NCI-H1092 treated with DMSO at 0.1 percent for 48 hours (cell line): Measurements from ENCODE around the gene PDE3B.
"Not testable (repeated sequence)": the region's sequence is repeated elsewhere in the genome, so short reads cannot be mapped to it uniquely, and the experiment has no call there.

Experiments
- DNase-seq: peaks from one replicate; lab custom pipeline; 2025; lab: John Stamatoyannopoulos, UW

Gene PDE3B

DNA sequence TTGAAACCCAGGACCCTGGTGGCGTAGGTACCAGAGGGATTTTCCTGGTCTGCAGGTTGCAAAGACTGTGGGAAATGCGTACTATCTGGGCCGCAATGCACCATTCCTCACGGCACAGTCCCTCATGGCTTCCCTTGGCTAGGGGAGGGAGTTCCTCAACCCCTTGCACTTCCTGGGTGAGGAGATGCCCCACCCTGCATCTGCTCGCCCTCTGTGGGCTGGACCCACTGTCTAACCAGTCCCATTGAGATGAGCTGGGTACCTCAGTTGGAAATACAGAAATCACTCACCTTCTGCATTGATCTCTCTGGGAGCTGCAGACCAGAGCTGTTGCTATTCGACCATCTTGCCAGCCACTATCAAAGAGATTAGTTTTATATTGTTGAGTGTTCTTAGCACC is 100.1 kb downstream of the PDE3B start:
- not testable (repeated sequence) for DNase-seq

DNA sequence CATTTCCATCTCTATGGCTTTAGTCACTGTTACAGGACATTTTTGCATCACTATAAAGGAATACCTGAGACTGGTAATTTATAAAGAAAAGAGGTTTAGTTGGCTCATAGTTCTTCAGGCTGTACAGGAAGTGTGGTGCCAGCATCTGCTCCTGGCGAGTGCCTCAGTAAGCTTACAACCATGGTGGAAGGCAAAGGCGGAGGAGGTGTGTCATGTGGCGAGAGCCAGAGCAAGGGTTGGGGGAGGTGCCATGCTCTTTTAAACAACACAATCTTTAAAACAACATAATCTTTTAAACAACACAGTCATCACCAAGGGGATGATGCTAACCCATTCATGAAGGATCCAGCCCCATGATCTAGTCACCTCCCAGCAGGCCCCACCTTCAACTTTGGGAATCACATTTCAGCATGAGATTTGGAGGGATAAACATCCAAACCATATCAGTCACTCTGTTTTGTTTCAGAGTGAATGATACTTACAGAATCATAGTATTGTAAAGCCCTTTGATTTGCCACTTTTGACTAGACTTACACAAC is 103.3 kb downstream of the PDE3B start:
- DNase-seq, result no peak

DNA sequence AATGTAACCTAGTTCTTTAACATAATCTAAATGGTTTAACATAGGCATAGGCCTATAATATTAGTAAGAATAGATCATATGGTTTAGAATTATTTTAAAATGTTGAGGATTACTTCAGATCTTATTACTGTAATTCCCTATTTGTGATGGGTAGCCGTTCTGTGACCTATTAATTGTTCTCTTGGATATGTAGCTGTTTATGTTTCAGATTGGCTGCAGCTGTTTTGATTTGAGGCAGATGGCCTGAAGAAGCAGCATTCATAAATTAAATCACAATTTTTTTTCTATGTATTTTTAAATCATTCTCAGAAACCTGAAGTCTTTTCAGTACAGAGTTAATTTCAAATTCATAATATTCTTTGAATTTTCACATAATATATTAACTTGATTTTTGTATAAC is 104.5 kb downstream of the PDE3B start:
- no peak for DNase-seq

DNA sequence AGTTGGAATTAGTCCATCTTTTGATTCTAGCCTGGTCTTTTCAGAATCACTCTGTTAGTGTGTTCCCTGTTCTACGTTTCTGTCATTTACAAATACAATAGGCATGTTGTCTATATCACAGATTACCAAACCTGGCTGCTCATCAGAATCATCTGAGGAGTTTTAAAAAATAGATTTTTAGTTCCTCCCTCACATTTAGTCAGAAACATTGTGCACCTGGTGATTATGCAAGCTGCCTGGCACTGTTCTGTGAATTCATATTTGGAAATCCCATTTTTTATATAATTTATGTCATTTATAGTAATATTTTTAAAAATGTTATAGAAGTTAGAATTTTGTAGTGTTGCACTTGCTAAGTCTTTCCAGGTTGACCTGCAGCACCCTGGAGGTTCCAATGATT is 107.3 kb downstream of the PDE3B start:
- no peak for DNase-seq

DNA sequence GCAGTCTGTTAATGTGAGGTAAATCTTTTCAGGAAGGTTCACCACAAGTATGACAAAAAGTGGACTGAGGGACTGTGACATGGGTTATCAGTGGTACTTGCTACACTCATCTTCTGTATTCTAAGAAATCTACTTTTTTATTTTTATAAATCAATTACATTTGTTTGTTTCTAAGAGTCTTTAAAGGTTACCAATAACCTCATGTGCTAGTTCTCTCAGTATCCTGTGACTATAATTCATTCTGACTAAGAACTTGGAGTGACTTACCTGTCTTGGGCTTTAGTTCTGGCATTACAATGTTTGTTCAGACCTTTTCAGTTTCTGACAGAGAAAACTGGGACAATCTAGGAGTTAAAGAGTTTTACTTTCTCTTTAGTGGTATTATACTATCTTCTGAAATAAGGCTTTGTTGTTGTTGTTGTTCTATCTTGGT is 108.4 kb downstream of the PDE3B start:
- DNase-seq, result no peak

DNA sequence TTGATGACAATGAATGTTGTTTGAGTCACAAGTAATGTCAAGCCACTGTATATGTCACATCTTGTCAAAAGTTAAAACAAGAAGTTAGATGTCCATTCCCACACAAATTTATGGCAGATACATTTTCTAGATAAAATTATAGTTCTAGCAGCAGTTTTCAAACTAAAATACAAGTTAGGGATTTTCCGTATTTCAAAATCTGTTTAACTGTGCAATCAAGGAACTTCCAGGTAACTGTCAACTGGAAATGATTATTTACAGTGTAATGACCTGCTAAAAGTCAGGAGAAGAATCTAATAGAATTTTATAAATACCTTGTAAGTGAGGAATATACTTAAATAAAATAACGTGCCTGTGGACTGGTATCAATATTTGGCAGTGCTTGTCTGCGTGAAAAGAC is 111.5 kb downstream of the PDE3B start:
- DNase-seq, result no peak

DNA sequence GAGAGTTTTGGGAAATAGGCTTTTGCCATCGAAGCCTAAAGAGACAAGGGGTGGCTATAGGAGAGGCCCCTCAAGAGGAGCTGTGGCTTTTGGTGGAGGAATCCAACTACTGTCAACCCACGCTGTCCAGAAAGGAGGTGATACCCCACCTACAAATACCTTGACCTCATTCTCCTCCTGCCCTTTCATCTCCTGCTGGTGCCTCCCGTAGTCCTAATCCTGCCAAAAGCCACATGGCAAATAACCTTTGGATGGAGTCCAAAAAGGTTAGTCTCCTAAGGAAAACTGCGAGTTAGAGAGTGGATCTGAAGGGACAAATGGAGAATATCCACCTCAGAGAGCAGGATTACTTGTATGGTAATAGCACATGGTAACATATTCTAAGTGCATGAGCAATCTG is 112.7 kb downstream of the PDE3B start:
- DNase-seq, result no peak

DNA sequence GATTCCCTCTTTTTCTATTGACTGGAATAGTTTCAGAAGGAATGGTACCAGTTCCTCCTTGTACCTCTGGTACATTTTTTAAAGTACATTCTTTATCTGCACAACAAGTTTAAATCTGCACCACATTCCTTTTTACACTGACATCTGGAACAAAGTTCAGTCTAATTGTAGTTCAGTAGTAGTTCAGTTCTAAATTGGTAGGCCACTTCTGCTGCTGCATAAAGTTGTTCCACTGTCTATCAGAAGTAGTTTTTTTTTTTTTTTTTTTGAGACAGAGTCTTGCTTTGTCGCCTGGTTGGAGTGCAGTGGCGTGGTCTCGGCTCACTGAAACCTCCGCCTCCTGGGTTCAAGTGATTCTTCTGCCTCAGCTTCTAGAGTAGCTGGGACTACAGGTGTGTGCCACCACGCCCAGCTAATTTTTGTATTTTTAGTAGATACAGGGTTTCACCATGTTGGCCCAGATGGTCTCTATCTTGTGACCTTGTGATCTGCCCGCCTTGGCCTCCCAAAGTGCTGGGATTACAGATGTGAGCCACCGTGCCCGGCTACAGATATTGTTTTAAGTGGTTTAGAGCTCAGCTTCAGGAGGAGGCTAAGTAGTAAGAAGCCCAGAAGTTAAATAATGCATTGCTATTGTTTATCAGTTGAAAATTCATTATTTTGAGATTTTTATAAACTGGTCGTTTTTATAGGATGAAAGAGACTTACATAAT is 115.9 kb downstream of the PDE3B start:
- DNase-seq, result not testable (repeated sequence)

DNA sequence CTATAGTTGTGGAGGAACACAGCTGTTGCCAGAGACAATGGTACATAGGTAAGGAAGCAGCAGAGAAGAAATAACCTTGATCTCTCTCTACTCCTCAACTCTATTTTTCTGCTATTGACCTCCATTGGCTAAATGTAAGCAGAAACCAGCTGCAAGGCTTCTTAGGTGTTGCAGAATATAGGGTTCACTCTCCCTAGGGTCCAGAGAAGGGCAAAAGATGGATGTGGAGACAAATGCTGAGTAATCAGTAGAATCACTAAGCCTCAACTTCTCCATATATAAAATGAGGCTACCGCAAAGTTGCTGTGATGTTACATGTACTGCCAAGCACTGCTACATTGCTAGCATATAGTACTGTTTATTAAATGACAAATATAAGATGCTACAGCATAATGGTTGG is 120.6 kb downstream of the PDE3B start:
- no peak for DNase-seq

DNA sequence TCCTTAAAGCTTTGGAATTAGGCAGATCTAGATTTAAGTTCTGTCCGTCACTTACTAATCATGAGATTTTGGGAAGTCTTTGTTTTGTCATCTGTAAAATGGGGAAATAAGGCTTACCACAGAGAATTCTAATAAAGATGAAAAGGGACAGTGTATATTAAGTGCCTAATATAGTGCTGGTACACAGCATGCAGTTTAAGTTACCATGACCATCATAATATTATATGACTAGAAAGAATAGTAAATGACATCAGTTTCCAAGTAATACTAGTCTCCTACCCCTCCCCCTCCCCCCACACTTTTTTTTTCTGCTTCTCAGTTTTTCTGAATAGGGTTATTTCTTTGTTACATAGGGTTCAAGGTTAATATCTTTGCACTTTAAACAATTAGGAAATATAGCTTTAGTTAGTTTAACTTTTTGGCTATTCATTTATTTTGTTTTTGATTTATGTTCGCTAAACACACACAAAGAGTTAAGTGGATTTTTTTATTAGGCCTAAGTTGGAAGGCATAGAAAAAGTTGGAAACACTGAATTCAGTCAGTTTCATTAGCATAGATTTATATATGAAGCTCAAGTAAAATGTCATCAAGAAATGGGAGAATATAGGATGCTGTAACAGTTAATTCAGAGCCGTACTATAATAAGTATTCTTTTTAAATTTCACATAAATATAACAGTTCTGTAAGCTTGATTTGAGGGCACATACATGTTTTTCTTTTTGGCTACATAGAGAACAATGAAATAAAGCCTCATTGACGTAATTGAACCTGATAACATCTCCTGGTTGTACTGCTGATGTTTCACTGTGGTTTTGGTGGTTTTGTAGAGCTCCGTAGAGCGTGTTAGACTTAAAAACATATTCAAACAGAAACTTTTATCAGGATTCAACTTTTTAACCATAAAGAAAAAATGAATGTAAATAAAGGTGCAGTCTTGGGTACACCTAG is 121.2 kb downstream of the PDE3B start:
- DNase-seq, result no peak

DNA sequence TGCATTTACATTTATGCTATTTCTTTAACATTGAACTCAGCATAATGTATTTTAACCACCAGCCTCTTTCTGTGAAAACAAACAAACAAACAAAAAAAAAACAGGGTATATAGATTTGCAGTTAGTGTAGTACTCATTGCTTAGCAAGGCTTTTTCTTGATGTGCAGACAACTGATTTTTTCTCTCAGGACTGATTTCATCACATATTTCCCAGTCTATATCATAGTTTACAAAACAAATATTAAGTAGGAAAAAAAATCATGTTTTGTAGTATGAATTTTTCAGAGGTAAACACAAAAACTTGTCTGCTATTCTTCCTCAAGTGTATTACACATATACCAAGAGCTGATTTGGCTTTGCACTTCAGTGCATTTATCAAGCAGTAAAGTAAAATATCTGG is 123.0 kb downstream of the PDE3B start:
- DNase-seq, result no peak

DNA sequence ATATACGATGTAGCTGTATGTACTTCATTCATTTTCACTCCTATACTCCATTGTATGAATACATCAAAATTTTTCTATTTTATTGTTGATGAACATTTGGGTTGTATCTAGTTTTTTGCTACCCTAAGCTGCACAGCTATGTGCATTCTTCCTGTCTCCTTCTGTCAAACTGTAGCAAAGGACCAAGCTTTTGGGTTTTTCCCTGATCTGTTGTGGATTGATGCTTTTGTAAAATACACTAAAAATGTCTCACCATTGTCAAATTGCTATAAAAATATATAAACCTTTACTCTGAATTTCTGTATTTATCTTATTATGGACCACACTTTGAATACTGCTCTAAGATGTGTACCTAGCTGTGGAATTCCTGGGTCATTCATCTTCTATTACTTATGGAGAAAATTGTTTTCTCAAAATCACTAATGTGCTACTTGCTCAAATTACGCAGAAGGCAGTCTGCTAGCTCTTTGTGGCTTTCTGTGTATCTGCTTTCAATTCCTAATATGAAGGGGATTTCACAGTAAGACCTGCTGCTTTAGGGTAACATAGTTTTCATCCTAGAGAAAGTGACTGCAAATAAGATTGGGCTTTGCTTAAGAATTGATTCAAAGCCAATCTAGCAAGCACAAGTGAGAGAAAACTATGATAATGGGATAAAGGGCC is 125.1 kb downstream of the PDE3B start:
- no peak for DNase-seq

DNA sequence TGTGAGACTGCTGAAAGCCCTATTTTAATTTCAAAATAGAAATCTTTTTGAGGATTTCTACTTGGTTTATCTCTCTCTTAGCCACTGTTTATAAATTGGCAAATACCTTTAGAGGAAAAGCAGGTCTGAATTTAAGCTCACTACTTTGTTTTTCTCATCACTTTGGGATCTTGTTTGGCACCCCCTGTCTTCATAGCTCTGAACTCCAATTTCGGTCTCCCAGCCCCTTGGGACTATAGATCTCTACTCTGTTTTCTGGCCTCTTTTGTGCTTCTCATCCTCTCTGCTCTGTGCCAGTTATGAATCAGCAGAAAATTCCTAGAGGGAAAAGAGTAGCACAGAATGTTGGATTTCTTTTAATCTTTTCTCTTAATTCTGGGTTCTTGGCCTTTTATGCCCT is 130.2 kb downstream of the PDE3B start:
- DNase-seq, result no peak

DNA sequence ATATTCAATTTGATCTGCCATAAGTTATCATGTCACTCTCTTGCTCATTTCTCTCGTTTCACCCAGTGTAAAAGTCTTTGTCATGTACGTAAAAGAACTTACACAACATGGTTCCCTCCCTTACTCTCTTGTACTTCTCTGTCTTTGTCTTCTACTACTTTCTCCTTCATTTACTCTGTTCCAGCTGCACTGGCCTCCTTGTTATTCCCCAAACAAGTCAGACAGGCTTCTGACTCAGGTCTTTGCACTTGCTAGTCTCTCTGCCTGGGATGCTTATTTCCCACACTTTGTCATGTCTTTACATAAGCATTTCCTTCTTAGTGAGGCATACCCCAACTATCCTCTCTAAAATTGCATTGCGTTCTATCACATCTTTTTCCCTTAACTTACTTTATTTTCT is 131.1 kb downstream of the PDE3B start:
- no peak for DNase-seq

DNA sequence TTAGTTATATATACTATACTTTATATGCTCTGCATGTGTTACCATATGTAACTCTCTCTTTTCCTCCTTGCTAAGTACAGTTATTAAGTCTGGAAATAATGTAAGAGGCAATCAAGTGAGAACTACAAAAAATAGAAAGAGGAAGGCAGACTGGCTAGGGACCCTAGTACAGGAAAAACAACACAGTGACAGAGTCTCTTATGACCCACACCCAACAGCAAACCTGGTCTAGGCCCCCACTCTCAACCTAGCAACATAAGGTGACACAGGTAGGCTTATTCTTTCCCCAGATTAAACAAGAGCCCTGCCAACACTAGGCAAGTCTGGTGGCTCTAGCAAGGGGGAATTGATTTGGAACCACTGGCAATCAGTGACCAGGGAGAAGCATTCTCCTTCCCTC is 132.3 kb downstream of the PDE3B start:
- no peak for DNase-seq

DNA sequence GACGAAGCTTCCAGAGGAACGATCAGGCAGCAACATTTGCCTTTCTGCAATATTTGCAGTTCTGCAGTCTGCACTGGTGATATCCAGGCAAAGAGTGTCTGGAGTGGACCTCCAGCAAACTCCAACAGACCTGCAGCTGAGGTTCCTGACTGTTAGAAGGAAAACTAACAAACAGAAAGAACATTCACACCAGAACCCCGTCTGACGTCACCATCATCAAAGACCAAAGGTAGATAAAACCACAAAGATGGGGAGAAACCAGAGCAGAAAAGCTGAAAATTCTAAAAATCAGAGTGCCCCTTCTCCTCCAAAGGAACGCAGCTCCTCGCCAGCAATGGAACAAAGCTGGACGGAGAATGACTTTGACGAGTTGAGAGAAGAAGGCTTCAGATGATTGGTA is 134.9 kb downstream of the PDE3B start:
- DNase-seq, result not testable (repeated sequence)

DNA sequence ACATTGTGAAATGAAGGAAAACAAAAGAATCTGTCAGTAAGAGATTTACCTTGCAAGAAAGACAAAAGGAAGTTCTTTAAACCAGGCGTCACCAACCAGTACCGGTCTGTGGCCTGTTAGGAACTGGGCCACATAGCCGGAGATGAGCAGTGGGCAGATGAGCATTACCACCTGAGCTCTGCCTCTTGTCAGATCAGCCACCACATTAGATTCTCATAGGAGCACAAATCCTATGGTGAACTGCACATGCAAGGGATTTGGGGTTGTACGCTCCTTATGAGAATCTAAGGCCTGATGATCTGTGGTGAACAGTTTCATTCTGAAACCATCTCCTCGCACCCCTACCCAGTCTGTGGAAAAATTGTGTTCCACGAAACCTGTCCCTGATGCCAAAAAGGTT is 140.2 kb downstream of the PDE3B start:
- no peak for DNase-seq

DNA sequence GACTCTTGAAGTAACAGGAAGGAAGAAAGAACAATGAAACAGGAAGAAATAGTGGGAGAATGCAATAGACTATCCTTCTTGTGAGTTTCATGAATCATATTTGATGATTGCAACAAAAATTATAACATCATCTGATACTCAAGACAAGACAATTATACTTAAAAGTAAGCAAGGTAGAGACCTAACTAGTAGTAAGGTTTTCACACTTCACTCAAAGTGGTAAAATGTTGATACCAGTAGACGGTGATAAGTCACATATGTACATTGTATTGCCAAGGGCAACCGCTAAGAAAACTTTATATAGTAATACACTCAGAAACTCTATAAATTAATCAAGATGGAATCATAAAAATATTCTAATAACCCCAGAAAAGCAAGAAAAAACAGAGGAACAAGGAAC is 140.6 kb downstream of the PDE3B start:
- DNase-seq, result no peak

DNA sequence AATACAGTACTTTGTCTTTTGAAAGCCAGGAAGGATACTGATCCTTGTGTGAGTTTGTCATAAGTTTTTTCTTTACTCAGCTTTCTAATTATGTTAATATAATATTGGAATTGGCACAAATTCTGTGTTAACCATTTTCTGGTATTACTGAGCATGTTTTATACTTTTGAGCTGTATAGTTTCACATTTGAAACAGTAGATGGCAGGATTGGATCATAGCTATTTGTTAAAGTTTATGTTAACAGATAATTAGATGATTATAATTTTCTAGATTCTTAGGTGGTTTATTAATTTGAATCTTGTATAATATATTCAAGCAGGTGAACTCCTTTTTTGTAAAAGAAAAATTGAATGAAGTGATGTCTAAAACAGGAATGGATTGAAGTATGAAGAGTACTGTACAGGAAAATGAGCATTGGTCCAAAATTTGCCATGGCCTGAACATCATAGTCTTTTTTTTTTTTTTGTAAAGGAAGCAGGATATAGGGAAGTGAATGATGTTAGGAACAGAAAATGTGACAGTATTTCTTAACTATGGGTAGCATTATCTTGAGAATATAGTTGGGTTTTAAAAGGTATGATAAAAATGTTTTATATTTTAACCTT is 146.4 kb downstream of the PDE3B start:
- no peak for DNase-seq

DNA sequence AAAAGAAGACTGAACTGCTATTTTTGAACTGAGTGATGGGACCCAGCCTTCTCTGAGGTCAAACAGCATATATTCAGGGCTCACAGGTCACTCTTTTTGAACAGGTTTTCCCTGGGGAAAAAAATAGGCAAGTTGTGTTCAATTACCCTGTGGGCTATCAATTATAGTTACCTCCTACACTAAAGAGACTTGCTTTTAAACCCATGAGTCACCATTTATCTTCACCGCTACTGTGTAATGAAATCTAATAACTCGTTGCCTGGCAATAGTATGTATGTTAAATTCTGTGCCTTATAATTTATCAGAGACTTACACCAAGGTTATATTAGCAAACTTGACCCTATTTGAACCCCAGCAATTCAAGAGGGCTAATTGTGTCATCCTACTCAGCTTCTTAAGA is 149.9 kb downstream of the PDE3B start:
- DNase-seq, result no peak

DNA sequence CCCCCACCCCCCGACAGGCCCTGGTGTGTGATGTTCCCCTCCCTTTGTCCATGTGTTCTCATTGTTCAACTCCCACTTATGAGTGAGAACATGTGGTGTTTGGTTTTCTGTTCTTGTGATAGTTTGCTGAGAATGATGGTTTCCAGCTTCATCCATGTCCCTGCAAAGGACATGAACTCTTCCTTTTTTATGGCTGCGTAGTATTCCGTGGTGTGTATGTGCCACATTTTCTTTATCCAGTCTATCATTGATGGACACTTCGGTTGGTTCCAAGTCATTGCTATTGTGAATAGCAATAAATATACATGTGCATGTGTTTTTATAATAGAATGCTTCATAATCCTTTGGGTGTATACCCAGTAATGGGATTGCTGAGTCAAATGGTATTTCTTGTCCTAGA is 152.4 kb downstream of the PDE3B start:
- not testable (repeated sequence) for DNase-seq

DNA sequence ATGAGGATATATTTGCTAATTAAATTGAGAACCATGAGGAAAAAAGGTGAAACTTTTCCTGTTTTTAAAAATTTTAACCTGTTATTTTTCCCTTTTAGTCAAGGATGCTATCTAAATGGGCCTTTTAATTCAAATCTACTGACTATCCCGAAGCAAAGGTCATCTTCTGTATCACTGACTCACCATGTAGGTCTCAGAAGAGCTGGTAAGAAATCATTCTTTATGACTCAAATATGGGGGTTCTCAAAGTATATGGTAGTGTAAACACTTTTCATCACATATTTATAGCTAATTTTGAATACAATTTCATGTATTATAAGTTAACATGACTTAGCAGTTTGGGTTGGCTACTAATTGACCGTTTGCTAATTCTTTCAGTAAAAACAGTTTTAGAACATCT is 160.2 kb downstream of the PDE3B start:
- DNase-seq, result no peak
